HG03342 (cell line): ENCODE measurements around the gene LAPTM5.

Experiments
- ATAC-seq: cut with Tn5 transposase; IDR thresholded peaks from one replicate; pipeline ENCODE4 v1.9.1; 2021; ENCODE audit warnings: mild to moderate bottlenecking, moderate library complexity; ENCODE audit not compliant: unreplicated experiment

The LAPTM5 gene

GRCh38 chr1:30685796-30686165 lies 71.8 kb downstream of the LAPTM5 start:
- ATAC-seq: no peak

- ATAC-seq: no peak
These were observed 72.4 kb downstream of the LAPTM5 start for GRCh38 chr1:30684881-30685795.

GRCh38 chr1:30684259-30684658 lies 73.3 kb downstream of the LAPTM5 start:
- no peak for ATAC-seq

- no peak for ATAC-seq
These were observed 73.9 kb downstream of the LAPTM5 start for GRCh38 chr1:30683699-30684098.
